ENCODE results near the gene TREX2. TPM values are rescaled to one million over a fixed set of nuclear protein-coding genes. Genes with fewer than 3 reads are reported as not detected.
A peak's percentile ranks its signal among the peaks of the same experiment; 100 is the strongest.

TREX2 gene
- total and polyA plus RNA-seq, 11 donors: 0.22 to 0.48 (median 0.29) TPM; not detected in 3

DNA sequence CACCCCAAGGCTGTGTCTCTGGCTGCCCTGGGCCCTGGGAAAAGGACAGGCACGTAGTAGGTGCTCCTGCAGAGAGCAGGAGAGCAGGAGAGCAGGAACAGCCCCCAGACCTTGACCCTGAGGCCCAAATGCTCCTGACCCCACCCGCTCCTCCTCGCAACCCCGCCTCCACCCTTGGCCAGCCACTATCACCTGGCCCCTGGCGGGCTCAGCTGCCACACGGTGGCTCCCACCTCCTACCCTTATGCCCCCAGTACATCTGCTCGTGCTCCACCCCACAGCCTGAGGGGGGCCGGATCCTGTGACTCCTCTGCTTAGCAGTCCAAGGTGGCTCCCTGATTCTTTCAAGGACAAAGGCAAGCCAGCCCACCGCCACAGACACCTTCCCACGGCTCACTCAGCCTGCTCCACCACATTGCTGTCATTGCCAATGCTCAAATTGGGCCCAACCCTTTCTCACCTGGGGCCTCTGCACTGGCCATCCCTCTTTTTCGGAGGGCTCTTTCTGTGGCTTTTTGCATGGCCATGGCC is 30.0 kb upstream of the TREX2 start:
- no peaks in the 10 kb centered on the region for H3K9me3 ChIP-seq
- H3K4me1 ChIP-seq: peaks cover 0 to 37% (median 5%) of the 10 kb centered on the region in 12 donors
- ATAC-seq (no peak), DNase-seq (no peak)
- H3K27ac ChIP-seq: peak overlapping the region in 8 of 12 donors; percentile 7 to 90 (median 76)
- intact Hi-C loops (cut with DNase I): no loop called here
- no peak for TF ChIP-seq POLR2A (IDR thresholded peaks at IDR 0.05)
- no peak for TF ChIP-seq CTCF (IDR thresholded peaks at IDR 0.05)
- no peak overlapping the region for H3K4me3 ChIP-seq
- H3K36me3 ChIP-seq: no peaks in the 10 kb centered on the region
- H3K27me3 ChIP-seq: peaks cover 0 to 2% (median 0%) of the 10 kb centered on the region in 9 donors
- 84 to 96% (median 90%) methylated on average over 10 to 11 of the region's 11 CpGs for whole genome bisulfite sequencing, 4 donors

DNA sequence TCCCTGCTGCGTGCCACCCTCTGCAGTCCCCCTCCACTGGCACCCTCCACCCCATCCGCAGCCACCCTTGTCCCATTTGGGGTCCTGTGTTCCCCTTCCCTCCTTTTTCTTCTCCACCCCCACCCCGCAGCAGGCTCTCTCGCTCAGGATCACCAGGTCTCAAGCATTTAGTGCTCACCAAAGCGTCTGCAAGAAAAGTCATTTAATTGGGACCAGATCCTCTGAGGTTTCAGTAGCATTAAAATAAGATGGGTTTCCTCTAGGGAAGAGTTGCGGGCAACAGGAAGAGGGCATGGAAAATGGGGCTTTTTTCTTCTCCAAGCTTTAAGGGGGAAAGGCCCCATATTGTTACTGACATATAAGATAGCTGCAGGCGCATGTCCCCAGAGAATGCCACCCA is 29.4 kb upstream of the TREX2 start:
- DNase-seq: no peak
- Histone ChIP-seq H3K36me3 (no peaks in the 10 kb centered on the region), H3K4me3 (peak overlapping the region in 6 of 12 donors; percentile 14 to 47 (median 31)), H3K27me3 (peaks cover 0 to 2% (median 0%) of the 10 kb centered on the region in 9 donors), H3K27ac (peak overlapping the region in 7 of 12 donors; percentile 18 to 90 (median 52)), H3K4me1 (peaks cover 0 to 37% (median 5%) of the 10 kb centered on the region in 12 donors), H3K9me3 (no peaks in the 10 kb centered on the region)
- TF ChIP-seq CTCF (IDR thresholded peaks at IDR 0.05) (no peak), POLR2A (IDR thresholded peaks at IDR 0.05) (no peak)
- WGBS, 4 donors: 80 to 89% (median 83%) methylated on average over 7 of the region's 7 CpGs
- intact Hi-C loops (cut with DNase I): no loop called here
- ATAC-seq: no peak

GRCh38 chrX:153474718-153475117 is 28.9 kb upstream of the TREX2 start:
- WGBS, 4 donors: 1 to 48% (median 22%) methylated on average over 50 to 59 of the region's 59 CpGs
- ATAC-seq (peak in 1 of 4 donors; percentile 12), DNase-seq (peak; percentile 74 to 88 (median 83))
- no peaks in the 10 kb centered on the region for H3K36me3 ChIP-seq
- H3K9me3 ChIP-seq: no peaks in the 10 kb centered on the region
- peak overlapping the region in 9 of 12 donors; percentile 14 to 47 (median 25) for H3K4me3 ChIP-seq
- peaks cover 0 to 2% (median 0%) of the 10 kb centered on the region in 9 donors for H3K27me3 ChIP-seq
- intact Hi-C loops (cut with DNase I): loop anchor here in 3 of 10 donors (5.0 kb wide), 1 partner anchor 33 kb away; no protein-coding TSS in a partner anchor
- H3K27ac ChIP-seq: peak overlapping the region in 7 of 12 donors; percentile 18 to 90 (median 52)
- TF ChIP-seq CTCF (IDR thresholded peaks at IDR 0.05) (no peak), POLR2A (IDR thresholded peaks at IDR 0.05) (no peak)
- H3K4me1 ChIP-seq: peaks cover 0 to 37% (median 5%) of the 10 kb centered on the region in 12 donors

DNA sequence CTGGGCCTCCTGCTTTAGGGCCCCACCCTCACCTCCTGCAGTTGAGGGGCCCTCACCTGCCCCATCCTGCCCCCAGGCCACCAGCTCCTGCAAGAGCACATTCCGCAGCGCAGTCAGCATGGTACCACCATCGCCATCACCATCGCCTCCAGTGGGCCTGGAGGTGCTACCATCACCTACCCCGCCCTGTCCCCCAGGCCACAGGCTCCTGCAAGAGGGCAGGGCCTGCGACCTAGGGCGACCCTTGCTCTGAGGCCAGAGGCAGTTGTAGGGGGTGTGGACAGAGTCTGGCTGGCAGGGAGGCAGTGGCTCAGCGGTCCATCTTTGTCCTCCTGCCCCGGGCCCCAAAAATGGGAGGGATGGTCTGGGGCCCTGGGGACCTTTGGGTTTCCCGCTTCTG is 28.4 kb upstream of the TREX2 start:
- H3K4me1 ChIP-seq: peaks cover 0 to 42% (median 6%) of the 10 kb centered on the region in 12 donors
- TF ChIP-seq CTCF (IDR thresholded peaks at IDR 0.05) (no peak), POLR2A (IDR thresholded peaks at IDR 0.05) (no peak)
- no peaks in the 10 kb centered on the region for H3K9me3 ChIP-seq
- peak overlapping the region in 1 of 12 donors; percentile 54 for H3K27ac ChIP-seq
- intact Hi-C loops (cut with DNase I): loop anchor here in 3 of 10 donors (5.0 kb wide), 1 partner anchor 33 kb away; no protein-coding TSS in a partner anchor
- peak overlapping the region in 1 of 12 donors; percentile 40 for H3K4me3 ChIP-seq
- peaks cover 0 to 2% (median 0%) of the 10 kb centered on the region in 9 donors for H3K27me3 ChIP-seq
- ATAC-seq (no peak), DNase-seq (no peak)
- WGBS, 4 donors: 75 to 100% (median 84%) methylated on average over 1 to 10 of the region's 10 CpGs
- H3K36me3 ChIP-seq: no peaks in the 10 kb centered on the region

Data from heart left ventricle (tissue), 16 donors.